ENCODE measurements around the gene TMIE.

The TMIE gene

GRCh38 chr3:46669191-46669999 is 31.8 kb upstream of the TMIE start:
- no peak for DNase-seq

- no peak for DNase-seq
These were observed 30.9 kb upstream of the TMIE start for GRCh38 chr3:46670000-46670890.

- no peak for DNase-seq
These were observed 30.2 kb upstream of the TMIE start for GRCh38 chr3:46670891-46671427.

GRCh38 chr3:46671541-46672348 is 29.4 kb upstream of the TMIE start:
- no peak for DNase-seq

GRCh38 chr3:46672349-46672695 is 28.9 kb upstream of the TMIE start:
- DNase-seq: no peak

- no peak for DNase-seq
These were observed 27.8 kb upstream of the TMIE start for GRCh38 chr3:46673151-46674030.

- peak; percentile 38 for DNase-seq
These were observed 27.0 kb upstream of the TMIE start for GRCh38 chr3:46674031-46674845.

- no peak for DNase-seq
These were observed 25.8 kb upstream of the TMIE start for GRCh38 chr3:46675426-46675825.

- DNase-seq: no peak
These were observed 25.2 kb upstream of the TMIE start for GRCh38 chr3:46675843-46676567.

- no peak for DNase-seq
These were observed 24.4 kb upstream of the TMIE start for GRCh38 chr3:46676601-46677410.

- DNase-seq: no peak
These were observed 23.8 kb upstream of the TMIE start for GRCh38 chr3:46677411-46677726.

GRCh38 chr3:46678280-46678679 is 22.9 kb upstream of the TMIE start:
- no peak for DNase-seq

- DNase-seq: no peak
These were observed 21.5 kb upstream of the TMIE start for GRCh38 chr3:46679681-46680080.

GRCh38 chr3:46680298-46680826 is 20.8 kb upstream of the TMIE start:
- DNase-seq: no peak

GRCh38 chr3:46681387-46681786 is 19.8 kb upstream of the TMIE start:
- DNase-seq: no peak

GRCh38 chr3:46681856-46682540 is 19.2 kb upstream of the TMIE start:
- no peak for DNase-seq

GRCh38 chr3:46682974-46683373 is 18.2 kb upstream of the TMIE start:
- no peak for DNase-seq

- no peak for DNase-seq
These were observed 16.3 kb upstream of the TMIE start for GRCh38 chr3:46684891-46685290.

GRCh38 chr3:46685446-46685845 is 15.7 kb upstream of the TMIE start:
- no peak for DNase-seq

Measured in hematopoietic multipotent progenitor cell treated with erythropoietin and hydrocortisone succinate and interleukin-3 and kit ligand, for 6 days (in vitro differentiated cells).